C4-2B (cell line): ENCODE data around the gene TXNDC12.

ENCODE experiments used
- H3K27ac ChIP-seq: fragments of 450-650 bp; 2 replicates; pipeline ENCODE4 v1.5.1; 2017
- ZFX ChIP-seq: fragments of 450-650 bp; IDR thresholded peaks from 2 replicates; pipeline ENCODE4 v1.6.1; 2017
- TF ChIP-seq, protein P1 (sequence below): fragments of 450-650 bp; conservative IDR thresholded peaks from 2 replicates; pipeline ENCODE4 v1.5.1; 2017; ENCODE audit warnings: mild to moderate bottlenecking

The TXNDC12 gene

DNA sequence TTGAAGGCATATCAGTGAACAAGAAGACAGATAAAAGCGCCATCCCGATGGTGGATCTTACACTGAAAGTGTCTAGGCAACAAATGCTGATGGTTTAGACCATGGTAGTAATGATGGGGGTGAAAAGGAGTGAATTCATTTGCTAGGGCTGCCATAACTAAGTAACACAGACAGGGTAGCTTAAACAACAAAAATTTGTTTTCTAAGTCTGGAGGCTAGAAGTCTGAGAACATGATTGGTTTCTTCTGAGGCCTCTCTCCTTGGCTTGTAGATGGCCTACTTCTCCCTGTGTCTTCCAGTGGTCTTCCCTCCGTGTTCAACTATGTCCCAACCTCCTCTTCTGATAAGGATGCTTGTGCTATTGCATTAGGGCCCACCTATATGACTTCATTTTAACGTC is 51.1 kb downstream of the TXNDC12 start:
- H3K27ac ChIP-seq: no peak overlapping the region
- TF ChIP-seq ZFX: no peak
- TF ChIP-seq, protein P1, sequence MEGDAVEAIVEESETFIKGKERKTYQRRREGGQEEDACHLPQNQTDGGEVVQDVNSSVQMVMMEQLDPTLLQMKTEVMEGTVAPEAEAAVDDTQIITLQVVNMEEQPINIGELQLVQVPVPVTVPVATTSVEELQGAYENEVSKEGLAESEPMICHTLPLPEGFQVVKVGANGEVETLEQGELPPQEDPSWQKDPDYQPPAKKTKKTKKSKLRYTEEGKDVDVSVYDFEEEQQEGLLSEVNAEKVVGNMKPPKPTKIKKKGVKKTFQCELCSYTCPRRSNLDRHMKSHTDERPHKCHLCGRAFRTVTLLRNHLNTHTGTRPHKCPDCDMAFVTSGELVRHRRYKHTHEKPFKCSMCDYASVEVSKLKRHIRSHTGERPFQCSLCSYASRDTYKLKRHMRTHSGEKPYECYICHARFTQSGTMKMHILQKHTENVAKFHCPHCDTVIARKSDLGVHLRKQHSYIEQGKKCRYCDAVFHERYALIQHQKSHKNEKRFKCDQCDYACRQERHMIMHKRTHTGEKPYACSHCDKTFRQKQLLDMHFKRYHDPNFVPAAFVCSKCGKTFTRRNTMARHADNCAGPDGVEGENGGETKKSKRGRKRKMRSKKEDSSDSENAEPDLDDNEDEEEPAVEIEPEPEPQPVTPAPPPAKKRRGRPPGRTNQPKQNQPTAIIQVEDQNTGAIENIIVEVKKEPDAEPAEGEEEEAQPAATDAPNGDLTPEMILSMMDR: no peak

DNA sequence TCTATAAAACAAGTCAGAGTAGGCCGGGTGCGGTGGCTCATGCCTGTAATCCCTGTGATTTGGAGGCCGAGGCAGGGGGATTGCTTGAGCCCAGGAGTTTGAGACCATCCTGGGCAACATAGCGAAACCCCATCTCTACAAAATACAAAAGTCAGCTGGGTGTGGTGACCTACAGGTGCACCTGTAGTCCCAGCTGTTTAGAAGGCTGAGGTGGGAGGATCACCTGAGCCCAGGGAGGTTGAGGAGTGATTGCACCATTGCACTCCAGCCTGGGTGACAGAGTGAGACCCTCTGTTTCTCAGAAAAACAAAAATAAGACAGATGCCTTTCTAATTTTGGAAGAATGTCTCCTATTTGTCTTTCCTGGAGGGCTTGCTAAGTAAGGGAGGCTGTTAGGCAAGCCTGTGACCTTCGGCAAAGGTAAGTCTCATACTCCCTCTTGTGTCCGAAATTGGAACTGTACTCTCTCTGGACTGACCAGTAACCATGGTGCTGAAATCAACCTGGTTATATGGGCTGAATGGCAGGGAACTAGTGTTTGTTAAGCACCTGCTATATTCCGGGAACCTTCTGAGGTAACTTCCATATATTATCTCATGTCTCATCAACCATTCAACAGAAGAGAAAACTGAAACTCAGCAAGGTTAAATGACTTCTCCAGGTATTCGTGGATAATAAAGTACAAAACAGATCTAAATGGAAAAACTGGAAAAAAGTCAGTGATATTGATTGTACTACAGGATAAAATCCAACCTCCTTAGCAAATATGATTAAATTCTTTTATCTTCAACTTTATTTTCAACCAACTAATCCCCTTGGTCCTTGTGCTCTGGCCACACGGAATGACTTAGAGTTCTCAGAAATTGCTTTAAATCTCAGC is 52.7 kb downstream of the TXNDC12 start:
- H3K27ac ChIP-seq: no peak overlapping the region
- TF ChIP-seq, protein P1: peak; percentile 93
- no peak for TF ChIP-seq ZFX

DNA sequence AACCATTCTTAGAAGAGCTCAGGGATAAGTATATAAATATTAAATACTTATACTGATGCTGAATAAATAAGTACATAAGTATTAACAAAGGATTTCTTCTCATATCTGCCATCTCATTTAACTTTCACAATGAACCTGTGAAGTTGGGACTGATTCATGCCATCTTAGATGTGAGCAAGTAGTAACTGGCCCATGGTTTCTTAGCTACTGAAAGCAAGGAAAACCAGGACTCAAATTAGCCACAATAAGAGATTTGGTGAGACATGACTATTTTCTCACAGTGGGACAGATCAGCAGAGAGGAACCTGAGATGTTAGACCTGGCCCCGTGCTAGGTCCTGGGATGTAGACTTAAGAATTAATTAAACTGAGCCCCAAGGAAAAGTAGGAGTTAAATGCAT is 56.3 kb downstream of the TXNDC12 start:
- no peak overlapping the region for H3K27ac ChIP-seq
- no peak for TF ChIP-seq ZFX
- TF ChIP-seq, protein P1: no peak

DNA sequence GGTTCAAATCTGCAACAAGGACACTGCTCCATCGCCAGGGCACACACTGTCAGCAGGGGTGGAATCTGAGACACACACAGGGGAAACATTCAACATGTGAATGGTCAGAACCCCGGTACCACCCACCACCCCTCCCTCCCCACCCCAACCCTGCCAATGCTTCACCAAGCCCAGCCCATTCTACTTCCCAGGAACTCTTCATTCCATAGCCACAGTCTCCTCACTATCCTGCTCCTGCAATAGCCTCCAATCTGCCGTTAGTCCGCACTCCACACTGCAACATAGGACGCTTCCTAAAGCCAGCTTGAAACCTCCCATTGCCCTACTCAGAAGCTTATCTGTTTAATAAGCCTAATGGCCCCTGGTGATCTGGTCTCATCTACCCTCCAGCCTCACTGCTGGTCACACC is 57.0 kb downstream of the TXNDC12 start:
- TF ChIP-seq ZFX: no peak
- TF ChIP-seq, protein P1: no peak

DNA sequence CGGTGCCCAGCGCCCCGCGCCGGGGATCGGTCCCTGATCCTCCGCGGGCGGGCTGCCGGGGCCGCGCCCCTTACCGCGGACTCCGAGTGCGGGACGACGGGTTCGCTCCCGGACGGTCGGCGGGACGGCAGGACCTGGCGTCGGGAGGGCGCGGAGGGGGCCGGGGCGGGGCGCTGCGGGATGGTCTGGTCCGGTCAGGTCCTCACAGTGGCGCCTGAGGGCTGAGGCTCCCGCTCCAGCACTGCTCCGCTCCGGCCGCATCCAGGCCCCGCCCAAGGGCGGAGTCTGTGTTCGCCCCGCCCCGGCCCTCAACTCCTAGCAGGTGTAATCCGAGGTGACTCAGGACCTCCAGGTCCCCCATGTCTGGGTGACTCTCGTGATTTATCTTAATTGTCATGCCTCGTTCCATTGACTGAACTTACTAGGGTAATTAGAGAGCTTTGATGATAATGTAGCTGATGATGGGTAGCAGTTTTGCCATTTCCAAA is 64.5 kb downstream of the TXNDC12 start, which contains the start of gene RAB3B:
RAB3B (minus strand) TSS at position 223 of the 488 bp plus-strand sequence. CDS start 13,583 bp downstream, outside the sequence.
- TF ChIP-seq ZFX: no peak
- TF ChIP-seq, protein P1: no peak
- peak within 1 kb of the TSS; percentile 75 for H3K27ac ChIP-seq

More for the DNA sequence above, 57.0 kb downstream of the TXNDC12 start:
- no peak overlapping the region for H3K27ac ChIP-seq

DNA sequence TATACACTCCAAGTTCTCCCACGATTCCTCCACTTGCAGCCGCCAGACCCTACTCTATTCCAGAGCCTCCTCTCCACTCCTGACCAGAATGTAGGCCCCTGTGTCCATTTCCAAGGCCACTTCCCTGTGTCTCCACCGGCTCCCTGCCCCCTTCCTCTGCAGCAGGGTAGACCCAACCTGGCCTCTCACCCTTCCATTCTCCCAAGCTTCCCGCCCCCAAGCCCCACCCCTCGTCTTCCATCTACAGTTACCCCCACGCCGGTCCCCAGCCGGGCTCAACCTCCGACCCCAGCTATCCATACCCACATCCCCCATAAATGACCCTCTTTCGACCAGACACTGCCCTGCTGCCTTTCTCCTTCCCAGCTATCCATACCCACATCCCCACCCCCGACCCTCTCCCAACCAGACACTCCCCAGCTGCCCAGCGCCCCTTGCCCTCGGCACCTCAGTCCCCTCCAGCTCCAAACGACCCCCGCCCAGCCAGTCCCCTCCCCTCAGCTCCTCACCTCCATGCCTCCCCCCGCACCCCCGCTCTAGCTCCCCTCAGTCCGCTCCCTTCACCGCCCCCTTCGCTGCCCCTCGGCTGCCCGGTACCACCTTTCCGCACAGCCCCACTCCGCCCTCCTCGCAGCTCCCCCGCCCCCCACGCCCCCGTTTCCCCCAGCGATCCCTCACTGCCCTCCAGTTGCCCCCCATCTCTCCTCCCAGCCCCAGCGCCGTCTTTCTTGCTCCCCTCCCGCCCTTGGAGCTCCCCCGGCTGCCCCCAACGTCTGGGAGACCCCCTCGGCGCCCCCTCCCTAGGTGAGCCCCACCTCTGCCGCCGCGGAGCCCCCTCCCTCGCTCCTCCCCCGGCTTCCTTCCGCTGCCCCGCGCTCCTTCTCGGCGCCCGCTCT is 65.2 kb downstream of the TXNDC12 start:
- TF ChIP-seq, protein P1: no peak
- peak overlapping the region; percentile 75 for H3K27ac ChIP-seq
